ENCODE measurements around the gene WBP2. TPM values are rescaled to one million over a fixed set of nuclear protein-coding genes. Genes with fewer than 3 reads are reported as not detected.

The WBP2 gene
- total and polyA plus RNA-seq, 2 of the 8 experiments (the other 6 are each of a cell fraction or from before 2014, with no cell fraction given), result 48.2 to 71.2 TPM

- TF ChIP-seq EP300 (IDR thresholded peaks at IDR 0.05; ENCODE audit: borderline replicate concordance in 1 of 2, low read depth in 2 of 2, low read length in 2 of 2), result no peak
Observed at GRCh38 chr17:75824050-75824552, 31.0 kb downstream of the WBP2 start (continued).
